DND-41 (cell line): ENCODE data around the gene SMARCD1.

Source experiments
- CTCF ChIP-seq: IDR thresholded peaks from 2 replicates; pipeline ENCODE4 v1.5.1; 2012; ENCODE audit warnings: borderline replicate concordance, low read length, moderate library complexity, mild to moderate bottlenecking; ENCODE audit not compliant: poor library complexity, severe bottlenecking; ENCODE audit errors: extremely low read depth
- EZH2 ChIP-seq: IDR thresholded peaks from 3 replicates; pipeline ENCODE4 v1.6.1; 2012; ENCODE audit warnings: borderline replicate concordance, low read depth, mild to moderate bottlenecking, moderate library complexity, low read length, inconsistent platforms; ENCODE audit not compliant: severe bottlenecking

GRCh38 chr12:50056639-50056976, 28.5 kb upstream of the SMARCD1 start:
- TF ChIP-seq CTCF (no peak), EZH2 (no peak)
